GM13977 (cell line): Measurements from ENCODE around the gene DEFB112.

Experiments used
- DNase-seq: peaks from one replicate; pipeline ENCODE4 v3.0.0; 2012; ENCODE audit warnings: low spot score
- in situ Hi-C: fragments of 300-500 bp; cut with MboI; formaldehyde crosslinking; loops from one replicate; pipeline ENCODE4 v1.12.0; 2022; ENCODE audit warnings: low sequenced_read_pairs, low pct_unique_long_range_greater_than_20kb, mixed read lengths, inconsistent platforms; ENCODE audit not compliant: unreplicated experiment
- TF ChIP-seq, protein P1 (sequence below): IDR thresholded peaks from 2 replicates; pipeline ENCODE4 v1.5.1; 2012; ENCODE audit warnings: mild to moderate bottlenecking, control low read depth; ENCODE audit not compliant: insufficient read depth; ENCODE audit errors: extremely low read depth, missing control alignments

The DEFB112 gene, protein sequence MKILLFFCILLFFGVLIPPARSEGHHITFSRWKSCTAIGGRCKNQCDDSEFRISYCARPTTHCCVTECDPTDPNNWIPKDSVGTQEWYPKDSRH

DNA sequence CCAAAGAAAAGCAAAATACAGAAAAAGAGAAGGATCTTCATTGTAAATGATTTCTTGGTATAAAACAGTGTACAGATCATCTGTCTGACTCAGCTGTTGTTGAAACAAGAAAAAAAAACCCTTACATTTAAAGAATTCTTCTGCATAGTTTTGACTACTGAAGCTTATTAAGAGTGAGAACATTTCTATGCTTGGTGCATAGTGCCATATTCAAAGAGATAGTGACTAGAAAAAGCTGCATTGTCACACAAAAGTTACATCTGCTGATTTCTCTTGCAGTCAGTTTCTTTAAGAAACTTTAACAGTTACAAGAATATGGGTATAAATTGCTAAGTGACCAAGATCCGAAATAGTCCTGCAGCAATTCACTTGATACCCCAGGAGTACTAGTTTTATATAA, at the start of gene DEFB112:
DEFB112 (minus strand) TSS at position 101 of the 400 bp plus-strand sequence; CDS start at position 41, 60 bp downstream.
- DNase-seq = no peak
- in situ Hi-C loops = no loop called here
- TF ChIP-seq, protein P1, sequence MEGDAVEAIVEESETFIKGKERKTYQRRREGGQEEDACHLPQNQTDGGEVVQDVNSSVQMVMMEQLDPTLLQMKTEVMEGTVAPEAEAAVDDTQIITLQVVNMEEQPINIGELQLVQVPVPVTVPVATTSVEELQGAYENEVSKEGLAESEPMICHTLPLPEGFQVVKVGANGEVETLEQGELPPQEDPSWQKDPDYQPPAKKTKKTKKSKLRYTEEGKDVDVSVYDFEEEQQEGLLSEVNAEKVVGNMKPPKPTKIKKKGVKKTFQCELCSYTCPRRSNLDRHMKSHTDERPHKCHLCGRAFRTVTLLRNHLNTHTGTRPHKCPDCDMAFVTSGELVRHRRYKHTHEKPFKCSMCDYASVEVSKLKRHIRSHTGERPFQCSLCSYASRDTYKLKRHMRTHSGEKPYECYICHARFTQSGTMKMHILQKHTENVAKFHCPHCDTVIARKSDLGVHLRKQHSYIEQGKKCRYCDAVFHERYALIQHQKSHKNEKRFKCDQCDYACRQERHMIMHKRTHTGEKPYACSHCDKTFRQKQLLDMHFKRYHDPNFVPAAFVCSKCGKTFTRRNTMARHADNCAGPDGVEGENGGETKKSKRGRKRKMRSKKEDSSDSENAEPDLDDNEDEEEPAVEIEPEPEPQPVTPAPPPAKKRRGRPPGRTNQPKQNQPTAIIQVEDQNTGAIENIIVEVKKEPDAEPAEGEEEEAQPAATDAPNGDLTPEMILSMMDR = no peak

DNA sequence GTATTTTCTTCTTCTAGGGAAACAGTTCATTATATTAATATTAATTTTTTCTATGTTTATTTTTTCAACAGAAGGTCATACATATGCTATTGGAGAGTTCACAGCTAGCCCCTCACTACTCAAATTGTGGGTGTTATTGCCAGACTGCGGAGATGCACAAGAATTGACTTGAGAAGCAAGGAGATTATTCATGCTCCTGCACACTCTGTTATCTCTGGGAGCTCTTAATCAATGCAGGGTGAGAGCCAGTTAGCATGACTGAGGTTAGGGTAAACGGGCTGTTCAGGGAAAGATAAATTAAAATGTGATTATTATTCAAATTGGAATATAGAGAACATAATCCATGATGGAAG, 48.9 kb upstream of the DEFB112 start:
- no peak for DNase-seq
- in situ Hi-C loops = no loop called here
- TF ChIP-seq, protein P1 = no peak

DNA sequence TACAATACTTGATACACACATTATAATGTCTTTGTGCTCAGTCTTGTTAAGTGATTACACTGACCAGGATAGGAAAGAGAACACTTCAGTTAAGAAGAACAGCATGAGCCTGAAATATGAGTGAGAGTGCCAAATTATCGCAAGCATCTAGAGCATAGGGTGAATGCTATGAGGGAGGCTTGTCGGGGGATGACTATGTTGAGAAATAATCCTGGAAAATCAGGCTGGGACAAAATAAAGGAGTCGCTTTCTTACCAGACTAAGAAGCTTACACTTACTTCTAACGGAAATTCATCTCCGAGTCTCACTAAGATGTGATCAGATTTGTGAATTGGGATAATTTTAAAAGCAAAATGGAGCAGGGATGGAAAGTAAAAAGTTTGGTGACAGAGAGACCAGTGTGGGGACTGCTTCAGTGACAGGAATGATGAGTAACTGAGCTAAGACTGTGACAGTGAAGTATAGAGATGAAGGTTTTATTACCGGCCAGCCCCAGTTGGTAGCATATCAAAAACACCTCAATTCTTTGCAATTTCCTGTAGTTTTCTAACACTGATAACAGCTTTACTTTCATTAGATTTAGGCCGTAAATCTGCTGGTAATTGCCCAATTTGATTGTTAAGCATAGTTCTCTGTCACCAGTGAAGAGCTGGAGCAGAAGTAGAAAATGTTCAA, 48.4 kb upstream of the DEFB112 start:
- no peak for DNase-seq

DNA sequence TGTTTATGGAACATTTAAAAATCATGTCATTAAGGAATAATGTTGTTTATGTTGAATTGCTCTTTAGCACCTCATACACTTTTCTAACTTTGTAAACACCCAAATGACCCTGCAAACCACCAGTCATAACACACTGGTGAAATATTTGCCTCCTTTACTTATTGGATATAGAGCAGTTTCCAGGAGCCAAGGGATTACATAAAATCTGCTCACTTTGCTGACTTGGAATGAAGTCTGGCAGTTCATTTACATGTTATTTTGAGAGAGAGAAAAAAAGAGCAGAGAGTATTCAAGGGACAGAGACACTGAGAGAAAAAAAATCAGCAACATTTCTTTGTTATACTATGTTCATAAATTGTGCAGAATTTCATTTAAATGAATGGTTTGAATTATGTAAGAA, 46.6 kb upstream of the DEFB112 start:
- TF ChIP-seq, protein P1 = no peak

More for the DNA sequence above, 48.4 kb upstream of the DEFB112 start:
- in situ Hi-C loops = no loop called here
- TF ChIP-seq, protein P1 = no peak

DNA sequence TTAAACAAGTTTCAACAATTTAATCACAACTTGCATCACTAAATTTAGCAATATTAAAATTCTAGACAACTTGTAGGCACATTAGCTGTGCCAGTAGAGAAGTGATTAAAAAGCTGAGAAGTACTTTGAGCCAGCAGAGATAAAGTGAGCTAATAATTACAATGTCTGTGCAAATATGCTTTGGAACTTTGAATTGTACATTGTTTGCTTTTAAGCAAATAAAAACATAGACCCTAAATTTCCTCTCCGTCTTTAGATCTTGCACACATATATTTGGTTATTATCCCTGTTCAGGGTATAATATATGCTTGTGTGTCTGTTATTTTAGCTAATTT, 44.2 kb upstream of the DEFB112 start:
- in situ Hi-C loops = no loop called here
- DNase-seq = no peak
- TF ChIP-seq, protein P1 = no peak

More for the DNA sequence above, 46.6 kb upstream of the DEFB112 start:
- DNase-seq = no peak
- in situ Hi-C loops = no loop called here

DNA sequence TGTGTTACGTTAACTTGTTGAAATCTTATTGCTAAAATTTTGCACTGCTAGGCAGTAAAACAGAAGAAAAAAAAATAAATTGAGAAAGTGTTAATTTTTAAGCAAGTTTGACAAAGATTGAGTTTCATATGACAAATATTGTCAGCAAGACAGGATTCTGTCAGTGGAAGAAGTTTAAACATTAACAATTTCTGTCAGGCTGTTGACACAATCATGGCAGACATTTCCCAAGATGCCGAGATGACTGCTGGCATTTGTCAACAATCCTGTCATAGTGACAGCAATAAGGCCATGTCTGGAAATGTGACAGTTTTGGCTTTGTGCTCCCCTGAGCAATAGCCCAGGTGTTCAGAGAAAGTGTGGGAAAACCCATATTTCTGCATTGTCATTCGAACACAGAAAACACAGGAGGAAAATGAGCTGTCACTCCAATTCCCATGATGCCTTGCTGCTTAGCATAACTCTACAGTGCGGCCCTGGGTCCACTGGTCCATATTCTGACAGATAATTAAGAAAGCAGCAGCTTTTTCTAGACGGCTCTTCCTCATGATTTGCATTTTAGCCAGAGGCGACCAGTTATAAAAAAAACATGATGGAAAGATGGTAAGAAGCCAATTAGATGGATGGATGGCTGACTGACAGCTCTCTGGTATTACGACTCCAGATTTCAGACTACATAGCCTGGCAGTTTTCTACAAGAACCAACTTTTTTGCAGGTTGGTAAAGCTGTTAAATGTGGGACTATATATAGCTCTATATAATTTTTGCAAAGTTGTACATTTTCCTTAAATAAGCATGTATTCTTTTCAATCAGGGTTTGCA, 43.6 kb upstream of the DEFB112 start:
- no peak for DNase-seq
- in situ Hi-C loops = no loop called here

More for the DNA sequence above, 43.6 kb upstream of the DEFB112 start:
- TF ChIP-seq, protein P1 = no peak
